HG02852 (cell line): ENCODE data around the gene NAA38.

Source experiments
- ATAC-seq: cut with Tn5 transposase; IDR thresholded peaks from one replicate; pipeline ENCODE4 v1.9.1; 2021; ENCODE audit warnings: mild to moderate bottlenecking, moderate library complexity; ENCODE audit not compliant: unreplicated experiment

Gene NAA38

GRCh38 chr17:7856811-7857712 lies at the start of gene NAA38:
NAA38 (minus strand) TSS chr17:7857559; CDS start chr17:7857463, 96 bp downstream.
- peak; percentile 82 for ATAC-seq

DNA sequence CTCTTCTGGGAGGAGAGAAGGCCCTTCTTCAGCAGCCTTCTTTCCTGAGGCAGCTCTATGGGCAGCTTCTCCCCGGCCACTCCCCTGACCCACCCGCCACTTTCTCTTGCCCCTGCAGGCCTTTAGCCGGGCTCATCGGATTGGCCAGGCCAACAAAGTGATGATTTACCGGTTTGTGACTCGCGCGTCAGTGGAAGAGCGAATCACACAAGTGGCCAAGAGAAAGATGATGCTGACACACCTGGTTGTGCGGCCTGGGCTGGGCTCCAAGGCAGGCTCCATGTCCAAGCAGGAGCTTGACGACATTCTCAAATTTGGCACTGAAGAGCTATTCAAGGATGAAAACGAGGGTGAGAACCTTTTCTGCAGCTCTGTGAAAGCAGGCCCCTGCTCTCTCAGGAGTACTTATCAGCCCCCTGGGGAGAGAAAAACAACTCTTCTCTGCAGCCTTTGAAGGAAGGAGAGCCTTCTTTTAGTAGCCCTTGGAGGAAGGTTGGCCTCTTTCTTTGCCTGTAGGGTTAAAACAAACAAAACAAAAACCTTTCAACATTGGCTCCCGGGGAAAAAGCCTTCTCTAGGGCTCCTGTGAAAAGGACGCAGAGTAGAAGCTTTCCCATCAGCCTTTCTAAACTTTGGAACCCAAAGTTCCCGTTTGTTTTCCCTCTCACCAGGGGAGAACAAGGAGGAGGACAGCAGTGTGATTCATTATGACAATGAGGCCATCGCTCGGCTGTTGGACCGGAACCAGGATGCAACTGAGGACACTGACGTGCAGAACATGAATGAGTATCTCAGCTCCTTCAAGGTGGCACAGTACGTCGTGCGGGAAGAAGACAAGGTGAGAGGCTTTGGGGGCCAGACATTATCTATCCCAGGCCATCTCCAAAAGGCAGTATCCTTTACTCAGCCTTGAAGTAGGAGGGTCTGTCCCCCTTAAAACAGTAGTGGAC lies 46.1 kb upstream of the NAA38 start:
- no peak for ATAC-seq

DNA sequence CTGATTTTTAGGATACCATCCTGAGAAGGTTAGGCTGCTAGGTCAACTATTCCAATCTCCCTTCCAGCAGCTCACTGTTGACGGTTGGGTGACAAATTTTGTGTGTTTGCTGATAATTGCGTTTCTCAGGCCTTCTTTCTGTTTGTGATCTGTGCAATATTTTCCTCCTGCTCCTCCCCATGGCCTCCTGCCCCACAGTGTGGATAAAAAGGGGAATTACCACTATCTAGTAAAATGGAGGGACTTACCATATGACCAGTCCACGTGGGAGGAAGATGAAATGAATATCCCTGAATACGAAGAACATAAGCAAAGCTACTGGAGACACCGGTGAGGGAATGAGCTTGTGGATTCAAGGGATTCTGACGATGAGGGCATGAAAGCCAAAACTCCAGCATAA lies 40.4 kb upstream of the NAA38 start:
- ATAC-seq = no peak

GRCh38 chr17:7897090-7897489 lies 39.7 kb upstream of the NAA38 start:
- ATAC-seq = no peak

DNA sequence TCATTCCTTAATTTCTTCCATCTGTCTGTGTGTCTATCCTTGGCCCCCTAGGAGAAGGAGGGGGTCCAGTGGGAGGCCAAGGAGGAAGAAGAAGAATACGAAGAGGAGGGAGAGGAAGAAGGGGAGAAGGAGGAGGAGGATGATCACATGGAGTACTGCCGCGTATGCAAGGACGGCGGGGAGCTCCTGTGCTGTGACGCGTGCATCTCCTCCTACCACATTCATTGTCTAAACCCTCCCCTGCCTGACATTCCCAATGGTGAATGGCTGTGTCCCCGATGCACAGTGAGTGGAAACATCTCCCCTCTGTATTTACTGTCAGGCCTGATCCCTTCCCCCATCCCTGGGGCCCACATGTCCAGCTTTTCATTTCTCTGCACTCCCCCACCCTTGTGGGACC lies 37.5 kb upstream of the NAA38 start:
- no peak for ATAC-seq

DNA sequence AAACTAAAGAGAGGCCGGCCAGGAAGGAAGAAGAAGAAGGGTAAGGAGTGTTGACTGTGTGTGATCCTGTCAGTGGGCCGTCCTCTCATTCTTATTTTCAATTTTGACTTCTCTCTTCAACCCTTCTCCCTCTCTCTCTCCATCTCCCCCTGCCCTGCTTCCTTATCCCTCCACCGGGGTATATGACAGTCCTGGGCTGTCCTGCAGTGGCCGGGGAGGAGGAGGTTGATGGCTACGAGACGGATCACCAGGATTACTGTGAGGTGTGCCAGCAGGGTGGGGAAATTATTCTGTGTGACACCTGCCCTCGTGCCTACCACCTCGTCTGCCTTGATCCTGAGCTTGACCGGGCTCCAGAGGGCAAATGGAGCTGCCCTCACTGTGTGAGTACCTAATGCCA lies 36.9 kb upstream of the NAA38 start:
- ATAC-seq = no peak

GRCh38 chr17:7893187-7893880 lies 36.0 kb upstream of the NAA38 start:
- no peak for ATAC-seq

DNA sequence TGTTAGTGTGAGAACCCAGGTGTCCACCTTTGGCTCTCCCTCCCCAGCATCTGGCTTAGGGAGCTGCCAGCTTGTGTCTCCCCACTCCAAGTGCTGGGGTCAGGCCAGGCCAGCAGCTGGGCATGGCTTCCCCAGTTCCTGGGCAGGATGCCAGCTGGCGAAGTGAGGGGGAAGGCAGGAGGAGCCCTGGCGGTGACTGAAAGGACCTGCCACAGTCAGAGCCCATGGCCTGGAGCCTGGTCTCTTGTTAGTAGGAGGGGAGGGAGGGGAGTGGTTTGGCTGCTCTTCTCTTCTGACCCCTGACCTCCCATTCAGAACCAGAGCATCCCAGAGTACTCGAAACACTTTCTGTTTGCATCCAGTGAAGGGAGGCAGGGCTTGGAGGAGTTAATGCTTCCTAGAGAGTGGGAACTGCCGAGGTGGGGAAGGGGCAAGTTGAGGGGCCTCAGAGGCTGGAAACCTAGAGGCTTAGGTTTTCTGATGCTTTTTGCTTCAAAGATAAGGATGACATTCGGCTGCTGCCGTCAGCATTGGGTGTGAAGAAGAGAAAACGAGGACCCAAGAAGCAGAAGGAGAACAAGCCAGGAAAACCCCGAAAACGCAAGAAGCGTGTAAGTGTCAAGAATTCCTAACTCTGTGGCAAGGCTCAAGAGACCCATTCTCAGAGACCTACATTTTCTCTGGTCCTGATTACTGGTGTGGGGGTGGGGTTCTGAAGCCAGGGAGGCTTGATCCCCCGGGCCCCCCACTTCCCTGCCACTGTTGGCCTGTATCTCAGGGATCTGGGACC lies 32.0 kb upstream of the NAA38 start:
- no peak for ATAC-seq

DNA sequence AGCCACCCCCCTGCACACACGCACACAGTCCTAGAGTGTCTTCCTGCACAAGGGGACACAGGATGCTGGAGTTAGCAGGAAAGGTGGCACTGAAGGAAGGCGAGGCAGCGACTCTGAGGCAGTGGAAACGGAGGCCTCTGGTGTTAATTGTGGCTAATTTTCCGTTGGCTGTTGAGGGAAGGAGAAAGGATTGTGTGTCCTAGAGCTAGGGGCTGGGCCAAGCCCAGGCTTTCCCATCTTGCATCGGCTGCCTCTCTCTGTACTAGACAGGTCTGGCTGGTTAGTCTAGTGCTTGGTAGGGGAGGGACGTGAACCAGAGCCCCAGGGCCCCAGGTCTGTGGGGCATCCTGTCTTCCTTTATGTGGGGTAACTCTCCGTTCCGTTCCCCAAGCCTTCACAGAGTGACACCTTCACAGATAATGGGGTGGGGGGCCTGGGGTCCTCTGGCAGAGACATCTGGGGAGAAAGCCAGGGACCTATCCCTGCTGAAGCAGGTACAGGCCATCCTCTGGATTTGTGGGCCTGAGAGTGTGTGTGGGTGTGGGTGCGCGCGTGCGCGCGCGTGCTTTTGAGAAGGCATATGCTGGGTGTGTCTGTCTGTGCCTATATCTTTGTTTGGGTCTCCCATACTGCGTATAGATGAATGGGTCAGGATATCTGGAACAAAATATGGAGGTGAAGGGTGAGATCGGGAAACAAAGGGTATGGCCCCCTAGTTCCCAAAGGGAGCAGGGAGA lies 31.0 kb upstream of the NAA38 start, which contains the start of gene CHD3:
TSS of gene CHD3 (plus strand) at position 606 of the 737 bp plus-strand sequence. CDS start 212 bp downstream, outside the sequence.
- no peak for ATAC-seq

GRCh38 chr17:7887482-7888183 lies 30.3 kb upstream of the NAA38 start:
- ATAC-seq = peak; percentile 59

- ATAC-seq = no peak
These were observed 29.7 kb upstream of the NAA38 start for GRCh38 chr17:7887038-7887481.

DNA sequence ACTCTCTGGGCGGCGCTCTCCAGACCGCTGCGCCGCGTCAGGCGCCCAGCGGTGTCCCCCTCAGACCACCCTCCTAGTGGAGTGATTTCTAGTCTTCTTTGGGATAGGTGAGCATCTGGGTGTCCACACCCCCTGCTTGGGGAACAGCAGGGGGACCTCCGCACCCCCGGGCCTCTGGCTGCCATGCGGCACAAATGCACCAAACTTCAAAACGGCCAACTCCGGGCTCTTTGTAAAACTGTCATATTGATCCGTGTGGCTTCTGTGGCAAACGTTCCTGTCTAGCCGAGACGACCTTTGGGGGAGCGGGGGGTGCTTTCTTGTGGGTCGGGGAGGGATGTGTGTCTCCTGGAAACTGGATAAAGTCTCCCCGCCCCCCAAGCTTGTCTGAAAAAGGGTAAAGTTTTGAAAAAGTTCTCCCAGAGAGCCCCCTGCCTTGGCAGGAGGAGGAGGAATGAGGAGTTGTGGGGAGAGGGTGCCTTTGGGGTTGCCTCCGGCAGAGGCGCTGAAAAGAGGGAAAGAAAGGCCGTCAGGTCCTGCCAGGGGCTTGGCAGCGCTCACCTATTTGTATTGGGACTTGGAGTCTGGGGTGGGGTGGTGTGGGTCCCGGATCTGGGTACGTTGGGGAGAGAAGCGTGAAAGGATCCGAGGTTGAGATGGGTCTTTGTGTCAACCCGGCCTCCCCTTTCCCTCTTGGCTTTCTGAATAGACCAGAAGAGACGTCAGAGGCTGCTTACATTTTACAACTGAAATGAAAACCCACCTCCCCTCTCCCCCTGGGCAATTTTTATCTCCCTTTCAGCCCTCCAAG lies 29.1 kb upstream of the NAA38 start:
- ATAC-seq = no peak

DNA sequence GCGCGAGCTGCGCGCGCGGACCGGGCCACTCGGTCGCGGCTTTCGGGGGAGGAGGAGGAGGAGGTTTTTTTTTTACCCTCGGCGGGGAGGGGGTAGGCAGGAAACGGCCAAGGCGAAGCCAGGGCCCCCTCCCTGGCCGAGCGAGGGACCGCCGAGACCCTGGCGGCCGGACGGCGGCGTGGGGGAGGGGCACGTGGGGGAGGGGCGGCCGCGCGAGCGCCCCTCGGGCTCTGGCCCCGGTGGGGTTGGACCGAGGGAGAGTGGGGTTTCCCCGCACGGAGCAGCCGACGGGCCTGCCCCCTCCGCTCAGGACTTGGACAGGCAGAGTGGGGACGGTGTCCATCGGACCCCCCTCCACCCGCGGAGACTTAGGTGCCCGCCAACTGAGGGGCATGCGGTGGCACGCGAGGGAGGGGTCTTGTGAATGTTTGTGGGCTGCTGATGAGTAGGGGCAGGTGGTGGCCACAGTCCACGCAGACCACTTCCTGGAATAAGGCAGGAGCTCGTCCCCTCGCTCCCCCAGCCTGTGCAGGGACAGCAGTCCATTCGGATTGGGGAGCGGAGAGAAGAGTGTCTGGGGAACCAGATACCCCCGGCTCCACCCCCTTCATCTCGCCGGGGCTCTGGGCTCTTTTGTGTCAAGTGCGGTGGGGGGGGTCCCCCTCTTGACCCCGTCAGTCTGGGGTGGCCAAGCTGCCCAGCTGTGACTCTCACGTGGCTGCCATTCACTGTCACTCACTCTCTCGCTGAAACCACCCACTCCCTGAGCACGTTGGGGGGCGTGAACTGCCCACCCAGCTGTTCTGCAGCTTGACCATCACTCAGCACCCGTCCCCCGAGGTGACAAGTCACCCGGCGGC lies 28.2 kb upstream of the NAA38 start:
- no peak for ATAC-seq

- ATAC-seq = no peak
These were observed 27.4 kb upstream of the NAA38 start for GRCh38 chr17:7884581-7885366.

GRCh38 chr17:7883781-7884386 lies 26.5 kb upstream of the NAA38 start:
- ATAC-seq = no peak

DNA sequence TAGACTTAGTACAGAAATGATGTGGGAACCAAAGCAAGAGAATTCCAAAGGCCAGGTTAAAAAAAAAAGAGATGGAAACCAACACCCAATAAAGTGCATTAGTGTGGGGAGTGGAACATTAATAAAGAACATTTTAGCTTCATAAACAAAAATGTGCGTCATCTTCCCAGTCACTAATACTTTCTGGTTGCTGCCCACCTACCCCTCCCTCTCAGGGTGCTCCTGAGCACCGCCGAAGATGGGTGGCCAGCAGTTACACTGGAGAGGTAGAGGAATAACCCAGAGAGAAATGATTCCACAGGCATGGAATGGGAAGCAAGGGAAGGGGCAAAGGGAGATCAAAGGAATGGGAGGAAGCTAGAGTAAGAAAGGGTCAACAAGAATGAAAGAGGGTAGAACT lies 25.3 kb upstream of the NAA38 start:
- no peak for ATAC-seq
